Natural killer cell (primary cell): ENCODE measurements around the gene TMCC1. TPM values are rescaled to one million over a fixed set of nuclear protein-coding genes. Genes with fewer than 3 reads are reported as not detected.

Experiments
- ATAC-seq, 3 donors: fragments of 150-1000 bp in 2 of 3; fragments of 200-7000 bp in 1 of 3; cut with Tn5 transposase; 1 replicate in 1 of 3; 2 replicates in 2 of 3; pipeline ENCODE4 v1.10.0; 2021; ENCODE audit warnings: mild to moderate bottlenecking in 2 of 3, moderate library complexity in 2 of 3
- DNase-seq, 2 donors: peaks; one replicate each; pipeline versions ENCODE4 v3.0.0 to v3.0.0-alpha.2; 2013 to 2021; ENCODE audit warnings: mixed read lengths in 1 of 2
- H3K27ac ChIP-seq: one replicate; pipeline ENCODE4 v1.5.1; 2013; ENCODE audit warnings: mild to moderate bottlenecking, low read length
- H3K27me3 ChIP-seq: one replicate; pipeline ENCODE4 v1.6.1; 2013; ENCODE audit warnings: low read length; ENCODE audit not compliant: control insufficient read depth, insufficient read depth
- H3K36me3 ChIP-seq: one replicate; pipeline ENCODE4 v1.6.1; 2013; ENCODE audit warnings: low read length; ENCODE audit not compliant: control insufficient read depth, insufficient read depth
- H3K4me1 ChIP-seq: one replicate; pipeline ENCODE4 v1.6.1; 2013; ENCODE audit warnings: low read length; ENCODE audit not compliant: control insufficient read depth, insufficient read depth
- H3K4me3 ChIP-seq: one replicate; pipeline ENCODE4 v1.5.1; 2013; ENCODE audit warnings: low read length
- H3K9me3 ChIP-seq: one replicate; pipeline ENCODE4 v1.6.1; 2013; ENCODE audit warnings: low read length; ENCODE audit not compliant: control insufficient read depth, insufficient read depth
- H3K27ac Mint-ChIP-seq, 2 donors: one replicate each; pipeline ENCODE4 v1.8.0; 2022; ENCODE audit warnings: mild to moderate bottlenecking in 2 of 2, mixed read lengths in 2 of 2, moderate library complexity in 1 of 2
- H3K27me3 Mint-ChIP-seq, 2 donors: one replicate each; pipeline ENCODE4 v1.8.0; 2022; ENCODE audit warnings: low read depth in 2 of 2, mixed read lengths in 2 of 2
- H3K36me3 Mint-ChIP-seq: one replicate; pipeline ENCODE4 v1.8.0; 2022; ENCODE audit warnings: mixed read lengths
- H3K4me1 Mint-ChIP-seq, 2 donors: one replicate each; pipeline ENCODE4 v1.8.0; 2022; ENCODE audit warnings: mixed read lengths in 2 of 2
- H3K4me3 Mint-ChIP-seq: one replicate; pipeline ENCODE4 v1.8.0; 2022; ENCODE audit warnings: mild to moderate bottlenecking, moderate library complexity, mixed read lengths
- H3K9me3 Mint-ChIP-seq, 2 donors: one replicate each; pipeline ENCODE4 v1.8.0; 2022; ENCODE audit warnings: mixed read lengths in 2 of 2
- WGBS: methylation state at CpG from one replicate; pipeline ENCODE4 v1.1.7; 2013; ENCODE audit warnings: missing lambda C conversion rate; ENCODE audit not compliant: insufficient coverage; 5-methylcytosine and 5-hydroxymethylcytosine counted together
- intact Hi-C: fragments of 100-400 bp; cut with micrococcal nuclease; formaldehyde crosslinking; loops from one replicate; pipeline ENCODE4 v1.14.2; 2022
- total RNA-seq, 4 donors: library from RNA; stranded (reverse); fragments of 120-200 nt in 1 of 4; gene quantifications; one replicate each; pipeline versions ENCODE4 v1.2.3 to v1.2.4, GENCODE V29; 2013 to 2022
- TF ChIP-seq, protein P1 (sequence below): fragments of 200-600 bp; IDR thresholded peaks from one replicate; pipeline ENCODE4 v1.8.0; 2022; ENCODE audit warnings: antibody characterized with exemption

Gene TMCC1
- total RNA-seq, 3 donors from 2014 or later (not counting 1 experiment from before 2014, with no cell fraction given): 26.4 to 36.7 (median 31.7) TPM

DNA sequence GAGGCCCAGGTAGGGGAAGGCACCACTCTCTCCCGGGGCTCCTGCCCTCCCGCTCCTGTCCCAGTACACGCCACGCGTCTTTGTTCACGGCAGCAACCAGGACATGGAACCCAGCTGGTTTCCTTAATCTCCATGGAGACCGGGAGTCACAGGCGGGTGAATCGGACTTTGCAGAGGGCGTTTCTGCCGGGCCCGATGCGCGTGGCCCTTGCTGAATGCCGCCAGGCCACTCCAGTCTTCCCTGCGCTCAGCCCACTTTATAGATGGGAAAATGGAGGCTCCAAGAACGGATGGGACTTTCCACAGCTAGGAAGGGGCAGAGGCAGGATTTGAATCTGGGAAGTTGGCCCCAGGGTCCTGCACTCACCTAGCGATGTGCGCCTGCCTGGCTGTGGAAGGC lies 294.4 kb downstream of the TMCC1 start:
- no peak overlapping the region for H3K27ac Mint-ChIP-seq
- peaks cover 48 to 76% of the 10 kb centered on the region in 2 donors for H3K4me1 Mint-ChIP-seq
- Histone ChIP-seq H3K36me3 (no peaks in the 10 kb centered on the region), H3K9me3 (no peaks in the 10 kb centered on the region), H3K27ac (no peak overlapping the region), H3K4me3 (no peak overlapping the region), H3K4me1 (peaks cover 89% of the 10 kb centered on the region), H3K27me3 (no peaks in the 10 kb centered on the region)
- H3K4me3 Mint-ChIP-seq: no peak overlapping the region
- no peaks in the 10 kb centered on the region for H3K36me3 Mint-ChIP-seq
- no peaks in the 10 kb centered on the region for H3K27me3 Mint-ChIP-seq
- intact Hi-C loops: no loop called here
- no peaks in the 10 kb centered on the region for H3K9me3 Mint-ChIP-seq
- TF ChIP-seq, protein P1, sequence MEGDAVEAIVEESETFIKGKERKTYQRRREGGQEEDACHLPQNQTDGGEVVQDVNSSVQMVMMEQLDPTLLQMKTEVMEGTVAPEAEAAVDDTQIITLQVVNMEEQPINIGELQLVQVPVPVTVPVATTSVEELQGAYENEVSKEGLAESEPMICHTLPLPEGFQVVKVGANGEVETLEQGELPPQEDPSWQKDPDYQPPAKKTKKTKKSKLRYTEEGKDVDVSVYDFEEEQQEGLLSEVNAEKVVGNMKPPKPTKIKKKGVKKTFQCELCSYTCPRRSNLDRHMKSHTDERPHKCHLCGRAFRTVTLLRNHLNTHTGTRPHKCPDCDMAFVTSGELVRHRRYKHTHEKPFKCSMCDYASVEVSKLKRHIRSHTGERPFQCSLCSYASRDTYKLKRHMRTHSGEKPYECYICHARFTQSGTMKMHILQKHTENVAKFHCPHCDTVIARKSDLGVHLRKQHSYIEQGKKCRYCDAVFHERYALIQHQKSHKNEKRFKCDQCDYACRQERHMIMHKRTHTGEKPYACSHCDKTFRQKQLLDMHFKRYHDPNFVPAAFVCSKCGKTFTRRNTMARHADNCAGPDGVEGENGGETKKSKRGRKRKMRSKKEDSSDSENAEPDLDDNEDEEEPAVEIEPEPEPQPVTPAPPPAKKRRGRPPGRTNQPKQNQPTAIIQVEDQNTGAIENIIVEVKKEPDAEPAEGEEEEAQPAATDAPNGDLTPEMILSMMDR: no peak
- ATAC-seq (no peak), DNase-seq (no peak)
- 95% methylated on average over 19 of the region's 19 CpGs for WGBS

DNA sequence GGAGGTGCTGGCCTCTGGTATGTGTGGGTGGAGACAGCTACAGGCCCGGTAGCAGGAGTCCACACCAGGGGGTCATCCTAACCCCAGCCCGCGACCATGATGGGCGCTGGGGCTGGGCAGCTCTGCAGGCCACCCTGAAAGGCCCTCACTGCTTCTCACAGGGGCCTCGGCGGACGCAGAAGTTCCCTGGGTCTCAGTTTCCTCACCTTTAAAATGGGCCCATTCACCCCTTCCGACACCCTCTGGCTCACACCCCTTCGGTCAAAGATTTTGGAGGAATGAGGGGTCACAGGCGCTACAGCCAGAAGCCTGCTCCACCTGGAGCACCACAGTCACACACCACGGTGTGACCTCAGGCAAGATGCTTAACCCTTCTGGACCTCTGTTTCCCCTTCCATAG lies 295.0 kb downstream of the TMCC1 start:
- H3K4me1 Mint-ChIP-seq: peaks cover 51 to 77% of the 10 kb centered on the region in 2 donors
- H3K27ac Mint-ChIP-seq: no peak overlapping the region
- no peak overlapping the region for H3K27ac ChIP-seq
- H3K36me3 Mint-ChIP-seq: no peaks in the 10 kb centered on the region
- DNase-seq (no peak), ATAC-seq (no peak)
- H3K9me3 ChIP-seq: no peaks in the 10 kb centered on the region
- H3K27me3 ChIP-seq: no peaks in the 10 kb centered on the region
- intact Hi-C loops: no loop called here
- whole genome bisulfite sequencing: 87% methylated on average over 10 of the region's 11 CpGs
- H3K4me1 ChIP-seq: peaks cover 89% of the 10 kb centered on the region
- TF ChIP-seq, protein P1: no peak
- H3K9me3 Mint-ChIP-seq: no peaks in the 10 kb centered on the region
- H3K27me3 Mint-ChIP-seq: no peaks in the 10 kb centered on the region
- H3K4me3 ChIP-seq: no peak overlapping the region
- no peaks in the 10 kb centered on the region for H3K36me3 ChIP-seq
- H3K4me3 Mint-ChIP-seq: no peak overlapping the region

DNA sequence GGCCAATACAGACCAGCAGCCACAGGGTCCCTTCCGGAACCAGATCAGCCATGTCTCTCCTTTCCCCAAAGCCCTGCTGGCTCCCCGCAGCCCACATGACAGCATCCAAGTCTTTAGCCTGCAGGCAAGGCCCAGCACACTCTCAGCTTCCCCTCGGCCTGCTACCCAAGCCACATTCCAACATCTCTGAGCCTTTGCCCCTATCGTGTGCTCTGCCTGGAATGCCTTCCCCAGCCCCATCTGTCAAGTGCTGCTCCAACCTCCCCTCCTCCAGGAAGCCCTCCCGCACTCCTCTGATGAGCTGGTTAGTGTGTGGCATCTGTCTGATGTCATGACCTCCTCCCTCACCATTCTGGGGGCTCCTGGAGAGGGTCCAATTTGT lies 295.5 kb downstream of the TMCC1 start:
- Histone ChIP-seq H3K4me3 (no peak overlapping the region), H3K27ac (no peak overlapping the region), H3K9me3 (no peaks in the 10 kb centered on the region), H3K4me1 (peaks cover 89% of the 10 kb centered on the region), H3K27me3 (no peaks in the 10 kb centered on the region), H3K36me3 (no peaks in the 10 kb centered on the region)
- DNase-seq (no peak), ATAC-seq (no peak)
- TF ChIP-seq, protein P1: no peak
- no peak overlapping the region for H3K27ac Mint-ChIP-seq
- intact Hi-C loops: no loop called here
- 92% methylated on average over 5 of the region's 5 CpGs for WGBS
- no peaks in the 10 kb centered on the region for H3K36me3 Mint-ChIP-seq
- peak overlapping the region; percentile 35 for H3K4me3 Mint-ChIP-seq
- H3K9me3 Mint-ChIP-seq: no peaks in the 10 kb centered on the region
- H3K27me3 Mint-ChIP-seq: no peaks in the 10 kb centered on the region
- H3K4me1 Mint-ChIP-seq: peaks cover 56 to 82% of the 10 kb centered on the region in 2 donors

Other genes with a start within 250 kb of the TMCC1 start
- not detected for gene TRH, start 81.0 kb upstream of the TMCC1 start, total RNA-seq
- 1 to 10 TPM in 2 of 3 donors, not detected in 1; 1.3 to 1.7 TPM for gene ALG1L2, start 188.1 kb upstream of the TMCC1 start, total RNA-seq